SK-N-SH treated with all-trans-retinoic acid at 6 μM for 48 hours (cell line): ENCODE results near the gene TRAK2.

Experiments used
- ATAC-seq: fragments of 200-7000 bp; cut with Tn5 transposase; 3 replicates; pipeline ENCODE4 v1.9.1; 2020; ENCODE audit warnings: mild to moderate bottlenecking, moderate library complexity
- ARNTL ChIP-seq: fragments of 450-650 bp; formaldehyde crosslinking; IDR thresholded peaks from 2 replicates; pipeline ENCODE4 v1.5.0; 2020; ENCODE audit warnings: low read depth, mild to moderate bottlenecking, moderate library complexity, borderline replicate concordance
- BACH2 ChIP-seq: fragments of 250-450 bp; sonication (Bioruptor Pico); IDR thresholded peaks from 2 replicates; pipeline ENCODE4 v1.9.0; 2021; ENCODE audit warnings: mild to moderate bottlenecking, borderline replicate concordance
- CREB5 ChIP-seq: fragments of 250-450 bp; sonication (Bioruptor Pico); IDR thresholded peaks from 2 replicates; pipeline ENCODE4 v1.5.1; 2020; ENCODE audit warnings: low read depth, mild to moderate bottlenecking, moderate library complexity
- CSDC2 ChIP-seq: fragments of 250-450 bp; sonication (Bioruptor Pico); IDR thresholded peaks from 2 replicates; pipeline ENCODE4 v1.5.0; 2020; ENCODE audit warnings: mild to moderate bottlenecking, moderate library complexity
- ESRRG ChIP-seq: fragments of 250-450 bp; sonication (Bioruptor Pico); IDR thresholded peaks from 2 replicates; pipeline ENCODE4 v1.6.1; 2021; ENCODE audit warnings: mild to moderate bottlenecking
- GLIS3 ChIP-seq: fragments of 250-450 bp; sonication (Bioruptor Pico); IDR thresholded peaks from 2 replicates; pipeline ENCODE4 v1.5.0; 2020; ENCODE audit warnings: mild to moderate bottlenecking, moderate library complexity
- ISL1 ChIP-seq: fragments of 250-450 bp; sonication (Bioruptor Pico); IDR thresholded peaks from 2 replicates; pipeline ENCODE4 v2.1.2; 2022; ENCODE audit warnings: mild to moderate bottlenecking, moderate library complexity
- OSR1 ChIP-seq: fragments of 250-450 bp; sonication (Bioruptor Pico); IDR thresholded peaks from 2 replicates; pipeline ENCODE4 v1.8.0; 2022; ENCODE audit warnings: moderate library complexity, mild to moderate bottlenecking, inconsistent platforms
- POU6F1 ChIP-seq: fragments of 250-450 bp; sonication (Bioruptor Pico); IDR thresholded peaks from 2 replicates; pipeline ENCODE4 v1.8.0; 2021; ENCODE audit warnings: low read depth, mild to moderate bottlenecking, moderate library complexity, borderline replicate concordance
- PPARA ChIP-seq: fragments of 250-450 bp; sonication (Bioruptor Pico); IDR thresholded peaks from 2 replicates; pipeline ENCODE4 v1.5.0; 2020; ENCODE audit warnings: mild to moderate bottlenecking, borderline replicate concordance
- RARB ChIP-seq: fragments of 250-450 bp; sonication (Bioruptor Pico); IDR thresholded peaks from 2 replicates; pipeline ENCODE4 v1.8.0; 2021; ENCODE audit warnings: mild to moderate bottlenecking, moderate library complexity
- SNAI2 ChIP-seq: fragments of 250-450 bp; sonication (Bioruptor Pico); IDR thresholded peaks from 2 replicates; pipeline ENCODE4 v1.5.0; 2020; ENCODE audit warnings: mild to moderate bottlenecking, moderate library complexity
- TOX ChIP-seq: fragments of 250-450 bp; sonication (Bioruptor Pico); IDR thresholded peaks from 2 replicates; pipeline ENCODE4 v1.8.0; 2021; ENCODE audit warnings: mild to moderate bottlenecking, moderate library complexity, borderline replicate concordance
- TSHZ2 ChIP-seq: fragments of 250-450 bp; sonication (Bioruptor Pico); IDR thresholded peaks from 2 replicates; pipeline ENCODE4 v1.5.0; 2020; ENCODE audit warnings: mild to moderate bottlenecking, moderate library complexity
- ZC3H10 ChIP-seq: fragments of 250-450 bp; sonication (Bioruptor Pico); IDR thresholded peaks from 2 replicates; pipeline ENCODE4 v1.5.1; 2021; ENCODE audit warnings: mild to moderate bottlenecking, moderate library complexity
- ZFP3 ChIP-seq: fragments of 250-450 bp; sonication (Bioruptor Pico); IDR thresholded peaks from 2 replicates; pipeline ENCODE4 v1.5.0; 2020; ENCODE audit warnings: mild to moderate bottlenecking, moderate library complexity
- ZFP30 ChIP-seq: fragments of 450-650 bp; formaldehyde crosslinking; IDR thresholded peaks from 2 replicates; pipeline ENCODE4 v1.5.0; 2022; ENCODE audit warnings: mild to moderate bottlenecking, moderate library complexity
- ZNF565 ChIP-seq: fragments of 450-650 bp; formaldehyde crosslinking; conservative IDR thresholded peaks from 2 replicates; pipeline ENCODE4 v1.5.0; 2020; ENCODE audit warnings: low read depth, mild to moderate bottlenecking, moderate library complexity
- ZNF70 ChIP-seq: fragments of 450-650 bp; formaldehyde crosslinking; IDR thresholded peaks from 2 replicates; pipeline ENCODE4 v1.5.0; 2020; ENCODE audit warnings: mild to moderate bottlenecking, moderate library complexity
- ZNF8 ChIP-seq: fragments of 450-650 bp; formaldehyde crosslinking; IDR thresholded peaks from 2 replicates; pipeline ENCODE4 v1.5.0; 2020; ENCODE audit warnings: mild to moderate bottlenecking, moderate library complexity

The TRAK2 gene

GRCh38 chr2:201470821-201471731, 19.8 kb upstream of the TRAK2 start:
- ATAC-seq, result peak; percentile 62
- TF ChIP-seq ARNTL (CRISPR knock-in tag) (no peak), ZNF8 (CRISPR knock-in tag) (no peak), ZNF70 (no peak), PPARA (CRISPR knock-in tag) (no peak), POU6F1 (CRISPR knock-in tag) (no peak), ZNF565 (CRISPR knock-in tag) (no peak), TOX (CRISPR knock-in tag) (no peak), OSR1 (CRISPR knock-in tag) (no peak), ZFP3 (CRISPR knock-in tag) (no peak; the same call in 1 of the 2 replicates), SNAI2 (CRISPR knock-in tag) (no peak), ZC3H10 (no peak), ISL1 (CRISPR knock-in tag) (no peak), ESRRG (CRISPR knock-in tag) (no peak), TSHZ2 (no peak), BACH2 (CRISPR knock-in tag) (no peak), CREB5 (CRISPR knock-in tag) (no peak), ZFP30 (CRISPR knock-in tag) (no peak)

- TF ChIP-seq SNAI2 (CRISPR knock-in tag), result no peak
- no peak for TF ChIP-seq POU6F1 (CRISPR knock-in tag)
- no peak for TF ChIP-seq CSDC2 (CRISPR knock-in tag)
- no peak for TF ChIP-seq GLIS3 (CRISPR knock-in tag)
- TF ChIP-seq ARNTL (CRISPR knock-in tag), result no peak
- TF ChIP-seq CREB5 (CRISPR knock-in tag), result no peak
- TF ChIP-seq ZNF8 (CRISPR knock-in tag), result no peak
- no peak for TF ChIP-seq OSR1 (CRISPR knock-in tag)
- no peak for TF ChIP-seq ZFP3 (CRISPR knock-in tag)
- no peak for TF ChIP-seq PPARA (CRISPR knock-in tag)
- no peak for TF ChIP-seq TOX (CRISPR knock-in tag)
- TF ChIP-seq RARB, result no peak
- no peak for TF ChIP-seq ZFP30 (CRISPR knock-in tag)
- TF ChIP-seq ISL1 (CRISPR knock-in tag), result no peak
- TF ChIP-seq ESRRG (CRISPR knock-in tag), result no peak
- no peak for TF ChIP-seq ZC3H10
- ATAC-seq, result no peak
Measured at GRCh38 chr2:201467666-201468065, 16.4 kb upstream of the TRAK2 start.
